Measurements from ENCODE around the gene CHAC1.

DNA sequence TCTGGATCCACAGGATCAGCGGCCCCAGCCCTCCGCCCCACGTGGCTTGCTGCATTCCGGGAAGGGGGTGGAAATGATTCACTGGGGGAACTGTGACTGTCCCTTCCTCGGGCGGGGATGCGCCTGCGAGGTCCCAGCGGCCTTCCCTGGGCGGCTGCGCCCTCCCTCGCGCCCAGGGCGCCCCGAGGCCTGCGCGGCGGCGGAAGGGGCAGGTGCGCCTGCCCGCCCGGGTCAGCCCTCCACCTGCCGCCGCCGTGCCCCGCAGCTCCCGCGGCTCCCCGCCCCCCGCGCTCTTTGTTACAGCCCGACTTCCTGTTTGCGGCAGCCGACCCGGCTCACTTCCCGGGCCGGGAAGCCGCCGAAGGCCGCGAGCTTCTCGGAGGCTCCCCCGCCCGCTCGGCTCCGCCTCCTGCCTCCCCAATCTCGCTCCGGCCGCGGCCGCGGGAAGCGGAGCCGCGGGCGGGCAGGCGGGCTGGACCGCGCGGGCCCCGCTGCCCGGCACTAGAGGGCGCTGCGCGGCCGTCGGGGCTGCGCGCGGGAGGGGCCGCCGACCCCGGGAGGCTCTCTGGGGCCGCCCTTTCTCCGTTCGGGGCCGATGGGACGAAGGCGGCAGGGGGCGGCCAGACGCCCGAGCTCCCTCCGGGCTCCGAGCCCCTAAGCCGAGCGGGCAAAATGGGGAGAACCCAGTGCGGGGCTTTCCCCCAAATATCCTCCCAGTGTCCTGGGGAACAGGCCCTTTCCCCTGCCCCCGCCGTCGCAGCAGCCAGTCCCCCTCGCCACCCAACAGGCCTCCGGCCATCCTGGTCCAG is 11.5 kb upstream of the CHAC1 start:
- TF ChIP-seq POLR2AphosphoS5 (IDR thresholded peaks at IDR 0.05; ENCODE audit: low read depth) = peak; percentile 39; the same call in 1 of the 2 replicates
- TF ChIP-seq, protein P1, sequence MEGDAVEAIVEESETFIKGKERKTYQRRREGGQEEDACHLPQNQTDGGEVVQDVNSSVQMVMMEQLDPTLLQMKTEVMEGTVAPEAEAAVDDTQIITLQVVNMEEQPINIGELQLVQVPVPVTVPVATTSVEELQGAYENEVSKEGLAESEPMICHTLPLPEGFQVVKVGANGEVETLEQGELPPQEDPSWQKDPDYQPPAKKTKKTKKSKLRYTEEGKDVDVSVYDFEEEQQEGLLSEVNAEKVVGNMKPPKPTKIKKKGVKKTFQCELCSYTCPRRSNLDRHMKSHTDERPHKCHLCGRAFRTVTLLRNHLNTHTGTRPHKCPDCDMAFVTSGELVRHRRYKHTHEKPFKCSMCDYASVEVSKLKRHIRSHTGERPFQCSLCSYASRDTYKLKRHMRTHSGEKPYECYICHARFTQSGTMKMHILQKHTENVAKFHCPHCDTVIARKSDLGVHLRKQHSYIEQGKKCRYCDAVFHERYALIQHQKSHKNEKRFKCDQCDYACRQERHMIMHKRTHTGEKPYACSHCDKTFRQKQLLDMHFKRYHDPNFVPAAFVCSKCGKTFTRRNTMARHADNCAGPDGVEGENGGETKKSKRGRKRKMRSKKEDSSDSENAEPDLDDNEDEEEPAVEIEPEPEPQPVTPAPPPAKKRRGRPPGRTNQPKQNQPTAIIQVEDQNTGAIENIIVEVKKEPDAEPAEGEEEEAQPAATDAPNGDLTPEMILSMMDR (IDR thresholded peaks at IDR 0.05; ENCODE audit: insufficient read depth, low read length) = peak; percentile 1

All from HL-60 (cell line).